CD14-positive monocyte (primary cell): ENCODE data around the gene AFM. TPM values are rescaled to one million over a fixed set of nuclear protein-coding genes. Genes with fewer than 3 reads are reported as not detected.

Experiments used
- DNase-seq, 3 donors: peaks; one replicate each; pipeline ENCODE4 v3.0.0-alpha.2; 2011 to 2022
- H2AFZ ChIP-seq: 2 replicates; pipeline ENCODE4 v1.6.0; 2012; ENCODE audit warnings: mild to moderate bottlenecking, low read depth, low read length, inconsistent platforms; ENCODE audit not compliant: insufficient read depth, poor library complexity, severe bottlenecking
- H3K27ac ChIP-seq, 2 donors: 1 replicate in 1 of 2; 2 replicates in 1 of 2; pipeline ENCODE4 v1.5.1; 2012 to 2013; ENCODE audit warnings: low read length in 2 of 2, control low read depth in 1 of 2, inconsistent platforms in 1 of 2, low read depth in 1 of 2, mild to moderate bottlenecking in 1 of 2
- H3K27me3 ChIP-seq, 2 donors: one replicate each; pipeline versions ENCODE4 v1.6.0 to v1.6.1; 2011 to 2013; ENCODE audit warnings: low read length in 2 of 2; ENCODE audit not compliant: control insufficient read depth in 2 of 2, insufficient read depth in 2 of 2
- H3K36me3 ChIP-seq, 2 donors: replicated peaks in 1 of 2; 1 replicate in 1 of 2; 2 replicates in 1 of 2; pipeline versions ENCODE4 v1.5.1 to v1.6.1; 2012 to 2013; ENCODE audit warnings: low read length in 2 of 2, control low read depth in 1 of 2, inconsistent platforms in 1 of 2, mild to moderate bottlenecking in 1 of 2; ENCODE audit not compliant: insufficient read depth in 2 of 2, control insufficient read depth in 1 of 2
- H3K4me1 ChIP-seq, 2 donors: 1 replicate in 1 of 2; 2 replicates in 1 of 2; pipeline versions ENCODE4 v1.5.1 to v1.6.1; 2012 to 2013; ENCODE audit warnings: low read length in 2 of 2, control low read depth in 1 of 2, inconsistent platforms in 1 of 2, mild to moderate bottlenecking in 1 of 2, moderate library complexity in 1 of 2; ENCODE audit not compliant: insufficient read depth in 2 of 2, control insufficient read depth in 1 of 2
- H3K4me2 ChIP-seq: replicated peaks from 2 replicates; pipeline ENCODE3; 2012; ENCODE audit warnings: low read length, moderate library complexity, mild to moderate bottlenecking; ENCODE audit not compliant: poor library complexity, severe bottlenecking; ENCODE audit errors: extremely low read depth
- H3K4me3 ChIP-seq, 3 experiments: fragments of 200-600 bp in 1 of 3; sonication (generic) in 1 of 3; replicated peaks in 1 of 3; 1 replicate in 2 of 3; 2 replicates in 1 of 3; pipeline ENCODE4 v1.5.1; 2011 to 2013; ENCODE audit warnings: low read length in 3 of 3, mild to moderate bottlenecking in 3 of 3, control low read depth in 2 of 3, low read depth in 2 of 3, inconsistent platforms in 1 of 3, moderate library complexity in 1 of 3
- H3K79me2 ChIP-seq: 2 replicates; pipeline ENCODE4 v1.6.0; 2012; ENCODE audit warnings: mild to moderate bottlenecking, control low read depth, inconsistent platforms, low read length, moderate library complexity; ENCODE audit not compliant: insufficient read depth
- H3K9ac ChIP-seq: 2 replicates; pipeline ENCODE4 v1.6.0; 2017; ENCODE audit warnings: low read length, mild to moderate bottlenecking; ENCODE audit not compliant: insufficient read depth, poor library complexity, severe bottlenecking
- H3K9me3 ChIP-seq, 2 donors: replicated peaks in 1 of 2; 1 replicate in 1 of 2; 2 replicates in 1 of 2; pipeline versions ENCODE4 v1.5.1 to v1.6.1; 2012 to 2013; ENCODE audit warnings: low read length in 2 of 2, control low read depth in 1 of 2; ENCODE audit not compliant: control insufficient read depth in 1 of 2, insufficient read depth in 1 of 2
- H4K20me1 ChIP-seq: 2 replicates; pipeline ENCODE4 v1.6.0; 2012; ENCODE audit warnings: mild to moderate bottlenecking, low read length, control low read depth, moderate library complexity; ENCODE audit not compliant: insufficient read depth
- H3K27ac Mint-ChIP-seq, 7 donors: one replicate each; pipeline ENCODE4 v1.8.0; 2020; ENCODE audit warnings: mild to moderate bottlenecking in 7 of 7, mixed read lengths in 7 of 7, moderate library complexity in 6 of 7, inconsistent platforms in 2 of 7
- H3K27me3 Mint-ChIP-seq, 3 donors: one replicate each; pipeline ENCODE4 v1.8.0; 2021 to 2022; ENCODE audit warnings: low read depth in 3 of 3, mild to moderate bottlenecking in 3 of 3, mixed read lengths in 3 of 3, moderate library complexity in 3 of 3, inconsistent platforms in 1 of 3
- H3K36me3 Mint-ChIP-seq, 2 donors: one replicate each; pipeline ENCODE4 v1.8.0; 2020; ENCODE audit warnings: mixed read lengths in 2 of 2, inconsistent platforms in 1 of 2, mild to moderate bottlenecking in 1 of 2
- H3K4me1 Mint-ChIP-seq: one replicate; pipeline ENCODE4 v1.8.0; 2020; ENCODE audit warnings: mild to moderate bottlenecking, mixed read lengths
- H3K4me3 Mint-ChIP-seq, 2 donors: one replicate each; pipeline ENCODE4 v1.8.0; 2020; ENCODE audit warnings: mild to moderate bottlenecking in 2 of 2, mixed read lengths in 2 of 2, moderate library complexity in 1 of 2
- H3K9me3 Mint-ChIP-seq, 7 donors: one replicate each; pipeline ENCODE4 v1.8.0; 2020 to 2022; ENCODE audit warnings: mixed read lengths in 7 of 7, mild to moderate bottlenecking in 6 of 7, moderate library complexity in 6 of 7, inconsistent platforms in 2 of 7
- CTCF ChIP-seq: fragments of 200-600 bp; IDR thresholded peaks from one replicate; pipeline ENCODE4 v1.8.0; 2022; ENCODE audit warnings: antibody characterized with exemption, mild to moderate bottlenecking
- WGBS: methylation state at CpG from one replicate; pipeline ENCODE4 v1.1.5; 2013; ENCODE audit warnings: missing lambda C conversion rate; ENCODE audit not compliant: insufficient coverage; 5-methylcytosine and 5-hydroxymethylcytosine counted together
- intact Hi-C, 2 donors: fragments of 100-400 bp; cut with micrococcal nuclease; formaldehyde crosslinking; loops; one replicate each; pipeline versions ENCODE4 v1.15.0 to v1.15.1; 2023
- polyA plus RNA-seq, 3 donors: library from polyadenylated mRNA; depleted of rRNA in 1 of 3; unstranded in 2 of 3; stranded (reverse) in 1 of 3; fragments of 300-500 nt in 2 of 3; fragments of >200 nt in 1 of 3; fragmentation: Illumina TruSeq in 2 of 3; gene quantifications; 1 replicate in 2 of 3; 2 replicates in 1 of 3; pipeline ENCODE4 v1.2.3, GENCODE V29; 2012 to 2021

The AFM gene
- polyA plus RNA-seq, 3 donors, result not detected

DNA sequence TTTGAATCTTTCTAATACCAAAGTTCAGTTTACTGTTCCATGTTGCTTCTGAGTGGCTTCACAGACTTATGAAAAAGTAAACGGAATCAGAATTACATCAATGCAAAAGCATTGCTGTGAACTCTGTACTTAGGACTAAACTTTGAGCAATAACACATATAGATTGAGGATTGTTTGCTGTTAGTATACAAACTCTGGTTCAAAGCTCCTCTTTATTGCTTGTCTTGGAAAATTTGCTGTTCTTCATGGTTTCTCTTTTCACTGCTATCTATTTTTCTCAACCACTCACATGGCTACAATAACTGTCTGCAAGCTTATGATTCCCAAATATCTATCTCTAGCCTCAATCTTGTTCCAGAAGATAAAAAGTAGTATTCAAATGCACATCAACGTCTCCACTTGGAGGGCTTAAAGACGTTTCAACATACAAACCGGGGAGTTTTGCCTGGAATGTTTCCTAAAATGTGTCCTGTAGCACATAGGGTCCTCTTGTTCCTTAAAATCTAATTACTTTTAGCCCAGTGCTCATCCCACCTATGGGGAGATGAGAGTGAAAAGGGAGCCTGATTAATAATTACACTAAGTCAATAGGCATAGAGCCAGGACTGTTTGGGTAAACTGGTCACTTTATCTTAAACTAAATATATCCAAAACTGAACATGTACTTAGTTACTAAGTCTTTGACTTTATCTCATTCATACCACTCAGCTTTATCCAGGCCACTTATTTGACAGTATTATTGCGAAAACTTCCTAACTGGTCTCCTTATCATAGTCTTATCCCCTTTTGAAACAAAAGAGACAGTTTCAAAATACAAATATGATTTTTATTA, 49.2 kb upstream of the AFM start:
- Histone ChIP-seq H3K27ac (no peak overlapping the region), H3K79me2 (no peaks in the 10 kb centered on the region), H3K27me3 (no peaks in the 10 kb centered on the region), H3K4me3 (no peak overlapping the region), H3K4me1 (no peaks in the 10 kb centered on the region), H4K20me1 (no peaks in the 10 kb centered on the region), H3K9ac (no peak overlapping the region), H2AFZ (no peak overlapping the region), H3K36me3 (no peaks in the 10 kb centered on the region), H3K9me3 (no peaks in the 10 kb centered on the region), H3K4me2 (no peak overlapping the region)
- Mint-ChIP-seq H3K4me1 (no peaks in the 10 kb centered on the region), H3K9me3 (no peaks in the 10 kb centered on the region), H3K27ac (no peak overlapping the region), H3K4me3 (no peak overlapping the region), H3K27me3 (peaks cover 0 to 2% (median 0%) of the 10 kb centered on the region in 3 donors), H3K36me3 (no peaks in the 10 kb centered on the region)
- intact Hi-C loops, result no loop called here
- no peak for DNase-seq
- no peak for TF ChIP-seq CTCF
- no CpG with 5 or more reads among the region's 5 CpGs for WGBS

GRCh38 chr4:73433140-73433539, 48.4 kb upstream of the AFM start:
- intact Hi-C loops, result no loop called here
- 56% methylated on average over 1 of the region's 2 CpGs for WGBS
- no peak overlapping the region for H2AFZ ChIP-seq
- no peaks in the 10 kb centered on the region for H3K79me2 ChIP-seq
- H3K36me3 ChIP-seq, result no peaks in the 10 kb centered on the region
- no peaks in the 10 kb centered on the region for H3K4me1 ChIP-seq
- H3K27ac ChIP-seq, result no peak overlapping the region
- no peak overlapping the region for H3K4me2 ChIP-seq
- H3K4me1 Mint-ChIP-seq, result no peaks in the 10 kb centered on the region
- H3K4me3 ChIP-seq, result no peak overlapping the region
- no peak for TF ChIP-seq CTCF
- H3K27me3 Mint-ChIP-seq, result peaks cover 0 to 2% (median 0%) of the 10 kb centered on the region in 3 donors
- no peaks in the 10 kb centered on the region for H4K20me1 ChIP-seq
- H3K36me3 Mint-ChIP-seq, result no peaks in the 10 kb centered on the region
- DNase-seq, result no peak
- H3K27ac Mint-ChIP-seq, result no peak overlapping the region
- no peaks in the 10 kb centered on the region for H3K9me3 Mint-ChIP-seq
- H3K9ac ChIP-seq, result no peak overlapping the region
- H3K27me3 ChIP-seq, result no peaks in the 10 kb centered on the region
- no peaks in the 10 kb centered on the region for H3K9me3 ChIP-seq
- H3K4me3 Mint-ChIP-seq, result no peak overlapping the region
